Ecto neural progenitor cell (in vitro differentiated cells): ENCODE data around the gene ZNF280B.
A peak's percentile ranks its signal among the peaks of the same experiment; 100 is the strongest.

Source experiments
- DNase-seq: peaks from one replicate; pipeline ENCODE4 v3.0.0-alpha.2; 2018; ENCODE audit warnings: low spot score

The ZNF280B gene

GRCh38 chr22:22508274-22509176 is at the start of gene ZNF280B:
Gene ZNF280B, minus strand, starts transcription at chr22:22508742. Its CDS starts 19,344 bp downstream, at chr22:22489398.
- DNase-seq: peak; percentile 94

- DNase-seq: no peak
Measured at GRCh38 chr22:22556995-22557925, 48.7 kb upstream of the ZNF280B start.

GRCh38 chr22:22556578-22556977 is 48.0 kb upstream of the ZNF280B start:
- DNase-seq: no peak

GRCh38 chr22:22555596-22555995 is 47.1 kb upstream of the ZNF280B start:
- DNase-seq: no peak

- DNase-seq: no peak
Measured at GRCh38 chr22:22554587-22555284, 46.2 kb upstream of the ZNF280B start.

- no peak for DNase-seq
Measured at GRCh38 chr22:22553735-22554586, 45.4 kb upstream of the ZNF280B start.

GRCh38 chr22:22553141-22553540 is 44.6 kb upstream of the ZNF280B start:
- no peak for DNase-seq

GRCh38 chr22:22552630-22553029 is 44.1 kb upstream of the ZNF280B start:
- DNase-seq: peak; percentile 77

- no peak for DNase-seq
Measured at GRCh38 chr22:22550789-22551434, 42.4 kb upstream of the ZNF280B start.

GRCh38 chr22:22548910-22549309 is 40.4 kb upstream of the ZNF280B start:
- no peak for DNase-seq

- DNase-seq: no peak
Measured at GRCh38 chr22:22548317-22548716, 39.8 kb upstream of the ZNF280B start.

- no peak for DNase-seq
Measured at GRCh38 chr22:22547692-22548300, 39.3 kb upstream of the ZNF280B start.

- DNase-seq: no peak
Measured at GRCh38 chr22:22547226-22547625, 38.7 kb upstream of the ZNF280B start.

GRCh38 chr22:22546490-22546889 is 37.9 kb upstream of the ZNF280B start:
- no peak for DNase-seq

GRCh38 chr22:22545084-22545483 is 36.5 kb upstream of the ZNF280B start:
- no peak for DNase-seq

- DNase-seq: no peak
Measured at GRCh38 chr22:22538226-22538989, 29.9 kb upstream of the ZNF280B start.

- DNase-seq: no peak
Measured at GRCh38 chr22:22536916-22537315, 28.4 kb upstream of the ZNF280B start.

GRCh38 chr22:22536515-22536914 is 28.0 kb upstream of the ZNF280B start:
- DNase-seq: no peak

GRCh38 chr22:22535662-22536061 is 27.1 kb upstream of the ZNF280B start:
- no peak for DNase-seq
